Breast epithelium (tissue), 4 donors: ENCODE measurements around the gene NOL3. TPM values are rescaled to one million over a fixed set of nuclear protein-coding genes. Genes with fewer than 3 reads are reported as not detected.
A peak's percentile ranks its signal among the peaks of the same experiment; 100 is the strongest.

Experiments
- DNase-seq, 2 donors: peaks; one replicate each; pipeline ENCODE4 v3.0.0-alpha.2; 2019; ENCODE audit warnings: low spot score in 2 of 2
- H3K27ac ChIP-seq, 2 donors: fragments of 200-600 bp; sonication (generic) in 1 of 2; one replicate each; pipeline ENCODE4 v1.5.1; 2016 to 2019; ENCODE audit warnings: mild to moderate bottlenecking in 1 of 2
- H3K27me3 ChIP-seq, 2 donors: fragments of 200-600 bp; sonication (generic) in 1 of 2; one replicate each; pipeline versions ENCODE4 v1.5.1 to v1.6.0; 2017 to 2019; ENCODE audit warnings: control low read depth in 1 of 2, mild to moderate bottlenecking in 1 of 2
- H3K36me3 ChIP-seq: fragments of 200-600 bp; one replicate; pipeline ENCODE4 v1.5.1; 2019
- H3K4me1 ChIP-seq, 2 donors: fragments of 200-600 bp; sonication (generic); one replicate each; pipeline ENCODE4 v1.5.1; 2016 to 2019; ENCODE audit warnings: control low read depth in 1 of 2
- H3K4me3 ChIP-seq, 3 donors: fragments of 200-600 bp; sonication (generic); 1 replicate in 2 of 3; 2 replicates in 1 of 3; pipeline ENCODE4 v1.5.1; 2016 to 2019; ENCODE audit warnings: mild to moderate bottlenecking in 3 of 3, moderate library complexity in 2 of 3
- H3K9me3 ChIP-seq, 2 donors: fragments of 200-600 bp; sonication (generic) in 1 of 2; one replicate each; pipeline ENCODE4 v1.5.1; 2016 to 2019; ENCODE audit warnings: control low read depth in 1 of 2
- CTCF ChIP-seq, 3 donors: fragments of 450-650 bp; IDR thresholded peaks; one replicate each; pipeline ENCODE4 v1.5.1; 2016 to 2017; ENCODE audit warnings: antibody characterized with exemption in 3 of 3, mild to moderate bottlenecking in 3 of 3, moderate library complexity in 3 of 3
- POLR2A ChIP-seq: fragments of 450-650 bp; IDR thresholded peaks from one replicate; pipeline ENCODE4 v1.6.1; 2016; ENCODE audit warnings: antibody characterized with exemption, mild to moderate bottlenecking, moderate library complexity
- POLR2AphosphoS5 ChIP-seq, 3 donors: sonication (generic); formaldehyde crosslinking; IDR thresholded peaks; one replicate each; pipeline ENCODE4 v1.6.1; 2017; ENCODE audit warnings: antibody characterized with exemption in 3 of 3
- intact Hi-C: fragments of 100-400 bp; cut with DNase I; formaldehyde crosslinking; loops from one replicate; pipeline ENCODE4 v1.15.1; 2023; ENCODE audit warnings: low total_unique reads
- total RNA-seq, 3 donors: library from RNA; depleted of rRNA; stranded (reverse); fragments of >200 nt; gene quantifications; one replicate each; pipeline ENCODE4 v1.1.0, GENCODE V29; 2016

The NOL3 gene
- total RNA-seq, 3 donors from 2014 or later = 39.7 to 87.7 (median 45.9) TPM

- no peak for DNase-seq
- Histone ChIP-seq H3K9me3 (no peaks in the 10 kb centered on the region), H3K36me3 (no peaks in the 10 kb centered on the region), H3K27me3 (no peaks in the 10 kb centered on the region), H3K4me1 (peaks cover 0 to 9% of the 10 kb centered on the region in 2 donors), H3K4me3 (peak overlapping the region in 2 of 3 donors; percentile 15 to 57), H3K27ac (no peak overlapping the region)
- intact Hi-C loops = no loop called here
- no peak for TF ChIP-seq POLR2A
- TF ChIP-seq POLR2AphosphoS5 (IDR thresholded peaks at IDR 0.05) = no peak
- no peak for TF ChIP-seq CTCF (IDR thresholded peaks at IDR 0.05)
These were observed 15.6 kb upstream of the NOL3 start for GRCh38 chr16:67154578-67155294.

GRCh38 chr16:67155295-67156142, 14.8 kb upstream of the NOL3 start:
- H3K4me1 ChIP-seq = peaks cover 0 to 4% of the 10 kb centered on the region in 2 donors
- peak overlapping the region in 2 of 3 donors; percentile 15 to 57 for H3K4me3 ChIP-seq

GRCh38 chr16:67156143-67156844, 14.0 kb upstream of the NOL3 start:
- intact Hi-C loops = no loop called here
- Histone ChIP-seq H3K4me3 (no peak overlapping the region), H3K27me3 (no peaks in the 10 kb centered on the region), H3K9me3 (no peaks in the 10 kb centered on the region), H3K4me1 (peaks cover 0 to 5% of the 10 kb centered on the region in 2 donors), H3K27ac (no peak overlapping the region), H3K36me3 (no peaks in the 10 kb centered on the region)
- DNase-seq = no peak
- TF ChIP-seq POLR2AphosphoS5 (IDR thresholded peaks at IDR 0.05) (no peak), POLR2A (no peak)

More at GRCh38 chr16:67155295-67156142, 14.8 kb upstream of the NOL3 start:
- no peaks in the 10 kb centered on the region for H3K9me3 ChIP-seq
- H3K27me3 ChIP-seq = no peaks in the 10 kb centered on the region
- intact Hi-C loops = no loop called here
- TF ChIP-seq CTCF (IDR thresholded peaks at IDR 0.05) (peak; percentile 63 to 99 (median 90)), POLR2A (no peak), POLR2AphosphoS5 (IDR thresholded peaks at IDR 0.05) (peak in 2 of 3 donors; percentile 13 to 30)
- DNase-seq = peak in 1 of 2 donors; percentile 67
- no peak overlapping the region for H3K27ac ChIP-seq
- no peaks in the 10 kb centered on the region for H3K36me3 ChIP-seq

- no peak for TF ChIP-seq CTCF (IDR thresholded peaks at IDR 0.05)
- TF ChIP-seq POLR2A = no peak
- TF ChIP-seq POLR2AphosphoS5 (IDR thresholded peaks at IDR 0.05) = no peak
- intact Hi-C loops = no loop called here
- Histone ChIP-seq H3K4me1 (peaks cover 0 to 10% of the 10 kb centered on the region in 2 donors), H3K9me3 (no peaks in the 10 kb centered on the region), H3K4me3 (no peak overlapping the region), H3K27ac (no peak overlapping the region), H3K27me3 (no peaks in the 10 kb centered on the region), H3K36me3 (no peaks in the 10 kb centered on the region)
- DNase-seq = no peak
These were observed 13.1 kb upstream of the NOL3 start for GRCh38 chr16:67157106-67157748.
